SK-N-SH (cell line): ENCODE results near the gene ZNF785. TPM values are rescaled to one million over a fixed set of nuclear protein-coding genes. Genes with fewer than 3 reads are reported as not detected.

ENCODE experiments used
- CTCF ChIA-PET: fragments of 300-600, 350-600 bp; formaldehyde crosslinking; extraction: SDS; loops from one replicate; lab custom pipeline; 2021; lab: Yijun Ruan, JAX
- POLR2A ChIA-PET: fragments of 350-600 bp; sonication (Branson Sonifier 250); formaldehyde crosslinking; extraction: SDS; loops from one replicate; lab custom pipeline; 2020; ENCODE audit warnings: antibody characterized with exemption, inconsistent platforms; lab: Yijun Ruan, JAX
- DNase-seq: peaks from one replicate; pipeline ENCODE4 v3.0.0; 2012
- H2AFZ ChIP-seq: fragments of 200-600 bp; sonication (generic); 2 replicates; pipeline ENCODE4 v1.8.1; 2016; ENCODE audit warnings: antibody characterized with exemption, mild to moderate bottlenecking, low read depth
- H3F3A ChIP-seq: fragments of 200-600 bp; sonication (generic); replicated peaks from 2 replicates; pipeline ENCODE3; 2016; ENCODE audit warnings: antibody characterized with exemption, mild to moderate bottlenecking; ENCODE audit not compliant: insufficient read depth
- H3K27ac ChIP-seq, 2 experiments: fragments of 200-500 bp in 1 of 2; fragments of 200-600 bp in 1 of 2; sonication (Bioruptor generic) in 1 of 2; sonication (generic), shearing (Covaris generic) in 1 of 2; 2 replicates each; pipeline versions ENCODE4 v1.5.1 to v1.6.1; 2014 to 2016; ENCODE audit warnings: low read depth in 2 of 2, inconsistent platforms in 1 of 2, low read length in 1 of 2, mild to moderate bottlenecking in 1 of 2, mixed read lengths in 1 of 2
- H3K27me3 ChIP-seq: fragments of 200-600 bp; sonication (generic), shearing (Covaris generic); 2 replicates; pipeline ENCODE4 v1.6.1; 2016; ENCODE audit warnings: mixed run types; ENCODE audit not compliant: insufficient read depth
- H3K36me3 ChIP-seq, 2 experiments: fragments of 200-500 bp in 1 of 2; fragments of 200-600 bp in 1 of 2; sonication (Bioruptor generic) in 1 of 2; sonication (generic) in 1 of 2; replicated peaks in 1 of 2; 2 replicates each; pipeline versions ENCODE3 to v1.5.1; 2014 to 2016; ENCODE audit warnings: low read length in 1 of 2, mild to moderate bottlenecking in 1 of 2; ENCODE audit not compliant: insufficient read depth in 2 of 2, control insufficient read depth in 1 of 2
- H3K4me1 ChIP-seq, 2 experiments: fragments of 200-500 bp in 1 of 2; fragments of 200-600 bp in 1 of 2; sonication (Bioruptor generic) in 1 of 2; sonication (generic), shearing (Covaris generic) in 1 of 2; 2 replicates each; pipeline versions ENCODE4 v1.5.1 to v1.6.1; 2014 to 2016; ENCODE audit warnings: low read depth in 1 of 2, low read length in 1 of 2, mixed run types in 1 of 2; ENCODE audit not compliant: insufficient read depth in 2 of 2, control insufficient read depth in 1 of 2
- H3K4me2 ChIP-seq: fragments of 200-600 bp; sonication (generic), shearing (Covaris generic); 2 replicates; pipeline ENCODE4 v1.6.1; 2017; ENCODE audit warnings: mixed run types
- H3K4me3 ChIP-seq, 2 experiments: fragments of 200-500 bp in 1 of 2; fragments of 200-600 bp in 1 of 2; sonication (Bioruptor generic) in 1 of 2; sonication (generic), shearing (Covaris generic) in 1 of 2; 2 replicates each; pipeline versions ENCODE4 v1.5.1 to v1.8.1; 2014 to 2016; ENCODE audit warnings: low read depth in 2 of 2, inconsistent platforms in 1 of 2, low read length in 1 of 2, mild to moderate bottlenecking in 1 of 2, mixed read lengths in 1 of 2, moderate library complexity in 1 of 2
- H3K79me2 ChIP-seq: fragments of 200-600 bp; sonication (generic); 2 replicates; pipeline ENCODE4 v1.8.1; 2017; ENCODE audit warnings: mild to moderate bottlenecking; ENCODE audit not compliant: insufficient read depth
- H3K9ac ChIP-seq: fragments of 200-600 bp; sonication (generic); 2 replicates; pipeline ENCODE4 v1.6.1; 2017; ENCODE audit warnings: mixed run types
- H3K9me2 ChIP-seq: fragments of 200-600 bp; sonication (generic); 2 replicates; pipeline ENCODE4 v1.6.1; 2017; ENCODE audit warnings: mixed run types
- H3K9me3 ChIP-seq: fragments of 200-600 bp; sonication (generic); 2 replicates; pipeline ENCODE4 v1.6.1; 2017; ENCODE audit warnings: mixed run types, mild to moderate bottlenecking, moderate library complexity
- H4K20me1 ChIP-seq: fragments of 200-600 bp; sonication (generic); 2 replicates; pipeline ENCODE4 v1.6.1; 2017; ENCODE audit warnings: mild to moderate bottlenecking, mixed run types; ENCODE audit not compliant: insufficient read depth
- CTCF ChIP-seq: fragments of 200-600 bp; sonication (generic); IDR thresholded peaks from 2 replicates; pipeline ENCODE4 v1.6.1; 2017; ENCODE audit warnings: antibody characterized with exemption, mild to moderate bottlenecking, moderate library complexity
- ELF1 ChIP-seq: IDR thresholded peaks from 2 replicates; pipeline ENCODE4 v1.4.0; 2012
- GABPA ChIP-seq: IDR thresholded peaks from 2 replicates; pipeline ENCODE4 v1.4.0; 2012; ENCODE audit warnings: low read depth, mild to moderate bottlenecking
- IRF3 ChIP-seq: fragments of 150-350 bp; IDR thresholded peaks from 2 replicates; pipeline ENCODE4 v1.6.1; 2016; ENCODE audit warnings: mild to moderate bottlenecking, low read depth, low read length
- MAX ChIP-seq: IDR thresholded peaks from 2 replicates; pipeline ENCODE4 v1.4.0; 2012; ENCODE audit warnings: low read depth
- MEF2A ChIP-seq: IDR thresholded peaks from 2 replicates; pipeline ENCODE4 v1.4.0; 2012; ENCODE audit warnings: low read depth, borderline replicate concordance
- MXI1 ChIP-seq: IDR thresholded peaks from 2 replicates; pipeline ENCODE4 v1.6.1; 2012; ENCODE audit warnings: mild to moderate bottlenecking, low read depth, low read length, improper control_type of control experiment
- NFIC ChIP-seq: IDR thresholded peaks from 2 replicates; pipeline ENCODE4 v1.4.0; 2012; ENCODE audit warnings: borderline replicate concordance
- NRF1 ChIP-seq: IDR thresholded peaks from 2 replicates; pipeline ENCODE4 v1.6.1; 2012; ENCODE audit warnings: low read depth, mild to moderate bottlenecking, low read length
- PBX3 ChIP-seq: IDR thresholded peaks from 2 replicates; pipeline ENCODE4; 2012
- RAD21 ChIP-seq: IDR thresholded peaks from 2 replicates; pipeline ENCODE4 v1.6.1; 2012; ENCODE audit warnings: mild to moderate bottlenecking, low read length
- RFX5 ChIP-seq: IDR thresholded peaks from 2 replicates; pipeline ENCODE4 v1.6.1; 2012; ENCODE audit warnings: mild to moderate bottlenecking, improper control_type of control experiment, low read length
- RXRA ChIP-seq: IDR thresholded peaks from 2 replicates; pipeline ENCODE4 v1.4.0; 2012; ENCODE audit warnings: low read depth, mild to moderate bottlenecking, borderline replicate concordance
- USF2 ChIP-seq: fragments of 150-350 bp; IDR thresholded peaks from 2 replicates; pipeline ENCODE4 v1.6.1; 2017; ENCODE audit warnings: antibody characterized with exemption, low read length, low read depth, borderline replicate concordance
- WGBS: methylation state at CpG from one replicate; pipeline ENCODE4 v1.1.6; 2017; ENCODE audit warnings: low lambda C conversion rate; 5-methylcytosine and 5-hydroxymethylcytosine counted together
- polyA plus RNA-seq, 3 experiments: library from polyadenylated mRNA; depleted of rRNA; stranded (reverse); fragments of >200 nt; gene quantifications; 2 replicates each; pipeline ENCODE4 v1.2.3, GENCODE V29; 2012

The ZNF785 gene
- polyA plus RNA-seq, 1 of the 3 experiments (the other 2 are of a cell fraction): 8.8 TPM

- 0 out of 2 replicates have a peak, but pooled peaks have one; percentile 7 for TF ChIP-seq CTCF
- no peak for TF ChIP-seq MEF2A
- TF ChIP-seq ELF1: peak; percentile 97
- no peak for TF ChIP-seq RFX5
- TF ChIP-seq GABPA: peak; percentile 77
- TF ChIP-seq RXRA: no peak
- peak; percentile 92 for TF ChIP-seq NRF1
- no peak for TF ChIP-seq PBX3
- TF ChIP-seq NFIC: 0 out of 2 replicates have a peak, but pooled peaks have one; percentile 21
- no peak for TF ChIP-seq IRF3
These were observed 51.0 kb downstream of the ZNF785 start, which contains the start of gene ZNF747 (continued) for GRCh38 chr16:30534368-30535105.

GRCh38 chr16:30533748-30534367 lies 51.6 kb downstream of the ZNF785 start:
- WGBS: 31% methylated on average over 24 of the region's 29 CpGs
- no peaks in the 10 kb centered on the region for H4K20me1 ChIP-seq
- ChIA-PET CTCF (interaction anchor here (1.3 to 2.6 kb wide), 4 partner anchors 23 to 104 kb away, joined by 3 to 19 read pairs (median 4); partner anchors contain the start of gene DCTPP1), POLR2A (interaction anchor here (0.6 to 2.8 kb wide), 4 partner anchors 23 to 124 kb away, joined by 3 to 47 read pairs (median 10); partner anchors contain the start of genes ZNF688 and ZNF764)
- peak overlapping the region; percentile 83 for H3K4me2 ChIP-seq
- peak; percentile 50 for DNase-seq
- peaks cover 16% of the 10 kb centered on the region for H3K79me2 ChIP-seq
- H3K9me3 ChIP-seq: no peaks in the 10 kb centered on the region
- TF ChIP-seq RAD21 (no peak), MAX (no peak), USF2 (no peak), MXI1 (no peak)
- H3F3A ChIP-seq: peaks cover 7% of the 10 kb centered on the region
- H3K27ac ChIP-seq: peak overlapping the region; percentile 81 to 86
- peaks cover 8 to 17% of the 10 kb centered on the region in 2 experiments; a peak in 3 of 4 replicates for H3K4me1 ChIP-seq
- H3K36me3 ChIP-seq: peaks cover 10 to 14% of the 10 kb centered on the region in 2 experiments
- no peaks in the 10 kb centered on the region for H3K27me3 ChIP-seq
- peak overlapping the region; percentile 89 for H3K9ac ChIP-seq
- no peaks in the 10 kb centered on the region for H3K9me2 ChIP-seq
- peak overlapping the region; percentile 94 for H2AFZ ChIP-seq
- peak overlapping the region; percentile 65 to 68 for H3K4me3 ChIP-seq
